GM15510 (cell line): ENCODE data around the gene PDE6A.

Experiments used
- POLR2A ChIP-seq: IDR thresholded peaks from 3 replicates; pipeline ENCODE4 v1.6.1; 2011; ENCODE audit warnings: borderline replicate concordance; ENCODE audit not compliant: insufficient read length; ENCODE audit errors: extremely low read depth

Gene PDE6A

DNA sequence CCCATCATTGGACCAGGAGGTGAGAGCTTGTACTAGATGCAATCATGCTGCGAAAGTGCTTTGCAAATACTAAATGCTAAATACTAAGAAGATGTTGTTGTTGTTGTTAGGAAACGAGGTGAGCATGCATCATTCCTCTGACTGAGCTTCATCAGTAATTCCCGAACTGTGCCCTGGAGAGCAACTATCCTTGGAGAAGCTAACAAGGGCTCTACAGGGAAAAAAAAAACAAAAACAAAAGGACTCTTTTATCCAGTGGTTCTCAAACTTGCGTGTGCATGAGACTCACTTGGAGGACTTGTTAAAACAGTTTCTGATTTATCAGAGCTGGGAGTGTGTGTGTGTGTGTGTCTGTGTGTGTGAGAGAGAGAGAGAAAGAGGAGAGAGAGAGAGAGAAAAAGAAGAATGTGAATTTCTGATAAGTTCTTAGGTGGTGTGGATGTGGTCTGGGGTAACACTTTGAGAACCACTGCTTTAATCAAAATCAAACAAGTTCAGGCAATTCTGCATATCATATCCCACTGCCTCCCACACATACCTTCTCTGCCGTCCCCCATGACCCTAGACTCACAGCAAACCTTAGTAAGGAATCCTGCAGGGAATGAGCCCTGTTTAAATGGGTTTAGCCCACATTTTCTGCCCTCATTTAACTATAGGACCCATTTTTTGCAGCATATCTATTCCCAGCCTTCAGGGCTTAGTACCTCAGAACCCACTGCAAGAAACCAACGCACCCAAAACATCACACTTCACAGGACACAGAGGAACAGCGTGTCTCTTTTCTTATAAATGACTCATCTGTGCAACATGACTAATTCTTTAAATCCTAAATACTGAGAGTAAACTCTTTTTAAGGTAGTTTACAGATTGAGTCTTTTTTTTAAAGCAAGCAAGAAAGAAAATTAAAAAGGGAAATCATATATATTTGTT is 48.9 kb downstream of the PDE6A start:
- no peak for TF ChIP-seq POLR2A

DNA sequence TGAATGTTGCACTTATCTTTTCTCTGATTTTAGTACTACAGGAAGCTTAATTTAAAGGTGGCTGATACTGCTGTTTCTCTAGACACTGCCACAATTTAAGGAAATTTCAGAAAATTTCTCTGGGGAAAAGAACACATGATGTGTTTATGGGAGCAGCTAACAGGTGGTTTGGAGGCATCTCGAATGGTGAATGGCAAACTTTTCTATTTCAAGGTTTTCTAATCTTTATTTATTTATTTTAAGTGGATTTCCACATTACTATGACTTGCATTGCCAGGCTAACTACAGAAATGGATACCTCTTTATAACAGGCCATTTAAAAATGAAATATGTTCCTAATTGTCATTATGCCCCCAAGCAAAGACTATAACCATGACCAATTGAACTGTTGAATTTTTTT is 50.4 kb downstream of the PDE6A start:
- no peak for TF ChIP-seq POLR2A

DNA sequence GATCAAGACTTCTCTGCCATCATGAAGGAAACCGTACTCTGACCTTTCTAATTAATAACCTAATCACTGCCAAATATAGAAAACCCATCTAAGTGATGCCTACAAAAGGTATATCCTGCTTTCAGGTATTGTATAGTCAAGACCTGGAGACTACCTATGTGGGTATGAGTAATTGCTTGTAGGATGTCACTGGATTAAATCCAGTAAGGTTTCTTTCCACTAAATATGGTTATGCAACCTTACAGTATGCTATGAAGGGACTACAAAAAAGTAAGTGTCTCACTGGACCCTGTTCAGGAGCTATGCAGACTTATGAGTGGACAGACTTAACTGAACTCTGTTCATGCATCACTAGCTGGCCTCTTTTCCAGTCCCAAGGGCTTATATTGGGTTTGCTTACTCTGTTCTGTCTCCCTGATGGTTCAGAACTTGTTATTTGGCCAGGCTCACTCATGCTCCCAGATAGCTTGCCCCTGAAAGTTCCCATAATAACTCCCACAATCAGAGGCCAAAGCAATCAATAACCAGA is 51.1 kb downstream of the PDE6A start:
- no peak for TF ChIP-seq POLR2A

DNA sequence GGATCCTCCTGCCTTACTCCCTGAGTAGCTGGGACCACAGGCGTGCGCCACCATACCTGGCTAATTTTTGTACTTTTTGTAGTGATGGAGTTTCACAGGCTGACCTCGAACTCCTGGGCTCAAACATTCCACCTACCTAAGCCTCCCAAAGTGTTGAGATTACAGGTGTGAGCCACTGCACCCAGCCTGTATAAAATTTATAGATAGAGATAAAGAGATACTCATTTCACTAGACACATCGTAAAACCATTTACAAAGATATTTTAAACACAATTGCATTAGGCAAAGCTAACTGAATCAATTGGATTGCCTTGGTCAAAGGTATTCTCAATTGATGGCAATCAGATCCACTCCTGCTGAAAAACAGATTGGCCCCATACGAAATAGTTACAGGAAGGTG is 52.0 kb downstream of the PDE6A start:
- TF ChIP-seq POLR2A: no peak

DNA sequence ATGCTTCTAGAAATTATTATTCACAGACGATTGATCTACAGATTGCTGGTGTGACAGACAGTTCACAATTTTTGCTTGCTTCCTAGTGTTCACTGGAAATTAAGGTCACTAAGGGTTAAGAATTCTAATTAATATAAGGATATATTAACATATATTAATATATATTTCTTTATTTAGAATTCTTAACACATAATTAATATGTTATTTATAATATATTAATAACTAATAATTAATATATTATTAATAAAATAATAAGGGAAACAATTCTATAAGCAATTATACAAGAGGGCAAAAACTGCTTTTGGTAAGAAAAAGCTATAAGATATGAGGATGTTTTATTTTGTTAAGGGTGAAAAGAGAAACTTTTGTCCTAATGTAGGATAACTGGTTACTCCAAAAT is 56.3 kb downstream of the PDE6A start:
- TF ChIP-seq POLR2A: no peak

DNA sequence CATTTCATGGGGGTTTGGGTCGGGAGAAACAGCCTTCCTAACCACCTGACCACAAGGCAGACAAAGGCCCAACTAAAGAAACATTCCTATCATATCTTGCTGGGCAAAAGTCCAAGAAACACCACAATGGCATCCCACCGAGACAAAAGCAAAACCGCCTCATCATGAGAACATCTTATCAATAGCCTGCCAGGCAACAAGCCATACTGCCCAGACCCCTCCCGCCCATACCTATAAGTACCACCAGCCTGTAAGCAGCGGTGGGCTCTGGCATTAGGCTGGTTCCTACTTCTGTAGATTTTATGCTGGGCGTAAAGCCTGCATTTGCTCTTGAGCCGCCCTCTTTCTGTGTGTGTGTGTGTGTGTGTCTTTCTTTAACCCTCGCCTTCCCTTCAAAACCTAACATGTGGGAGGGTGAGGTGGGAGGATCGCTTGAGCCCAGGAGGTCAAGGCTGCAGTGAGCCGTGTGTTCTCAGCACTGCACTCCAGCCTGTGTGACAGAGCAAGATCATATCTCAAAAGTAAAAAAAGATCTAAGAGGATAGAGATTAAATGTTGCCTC is 56.9 kb downstream of the PDE6A start:
- no peak for TF ChIP-seq POLR2A

DNA sequence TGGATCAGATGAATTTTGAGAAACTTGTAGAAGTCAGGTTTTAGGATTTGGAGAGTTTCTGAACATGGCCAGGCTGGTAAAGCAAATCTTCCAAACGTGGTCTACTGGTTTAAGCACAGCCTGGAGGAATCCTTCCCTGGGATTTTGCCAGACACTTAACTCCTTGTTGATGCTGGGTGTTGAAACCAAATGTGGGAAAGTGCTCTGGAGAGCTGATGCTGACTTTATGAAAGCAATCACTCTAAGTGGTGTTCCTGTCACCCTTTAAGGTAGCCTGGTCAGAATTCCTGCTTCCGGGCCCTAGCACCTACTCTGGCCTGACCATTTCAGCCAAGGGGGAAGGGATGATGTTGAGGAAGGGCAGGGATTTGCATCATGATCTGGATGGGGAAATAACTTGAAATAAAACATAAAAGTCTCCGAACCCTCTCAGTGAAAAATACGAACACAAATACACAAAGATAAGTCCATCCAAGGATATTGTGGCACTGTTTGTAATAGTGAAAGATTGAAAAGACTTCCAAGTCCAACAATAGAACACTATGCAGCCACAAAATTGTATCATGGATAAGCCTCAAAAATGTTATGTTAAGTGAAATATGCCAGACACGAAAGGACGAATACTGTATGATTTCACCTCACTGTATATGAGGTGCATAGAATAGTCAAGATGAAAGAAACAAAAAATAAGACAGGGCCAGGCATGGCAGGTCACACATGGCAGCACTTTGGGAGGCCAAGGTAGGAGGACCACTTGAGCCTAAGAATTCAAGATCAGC is 57.7 kb downstream of the PDE6A start:
- no peak for TF ChIP-seq POLR2A

DNA sequence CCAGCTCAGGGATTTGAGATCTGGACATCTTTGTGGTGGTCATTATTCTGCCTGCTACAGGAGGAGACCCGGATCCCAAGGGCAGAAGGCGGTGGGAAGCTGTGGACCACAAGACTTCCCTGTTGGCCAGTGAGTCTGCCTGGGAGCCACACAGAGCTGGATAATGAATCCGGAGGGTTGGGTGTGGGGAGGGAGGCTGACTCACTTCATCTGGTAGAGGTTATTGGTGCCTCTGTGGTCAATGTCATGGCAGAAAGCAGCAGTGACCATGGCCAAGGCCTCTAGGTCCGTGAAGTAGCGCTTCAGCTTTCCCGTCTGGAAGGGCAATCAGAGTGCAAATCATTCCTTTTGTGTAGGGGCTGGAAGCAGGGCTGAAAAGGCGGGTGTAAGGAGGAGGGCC is 58.5 kb downstream of the PDE6A start:
- TF ChIP-seq POLR2A: no peak

DNA sequence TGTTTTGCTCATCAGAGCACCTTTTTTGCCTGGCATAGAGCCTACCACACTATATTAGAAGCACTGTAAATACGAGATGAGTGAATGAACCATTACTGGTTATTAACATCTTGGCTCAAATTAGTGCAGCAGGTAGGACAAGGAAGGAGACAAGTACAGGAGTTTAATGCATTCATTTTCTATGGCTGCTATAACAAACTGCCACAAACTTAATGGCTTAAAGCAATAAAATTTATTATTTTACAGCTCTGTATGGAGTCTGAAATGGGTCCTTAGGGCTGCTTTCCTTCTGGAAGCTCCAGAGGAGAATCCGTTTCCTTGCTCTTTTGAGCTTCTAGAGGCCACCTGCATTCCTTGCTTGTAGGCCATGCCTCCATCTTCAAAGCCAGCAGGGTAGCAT is 59.1 kb downstream of the PDE6A start:
- no peak for TF ChIP-seq POLR2A

DNA sequence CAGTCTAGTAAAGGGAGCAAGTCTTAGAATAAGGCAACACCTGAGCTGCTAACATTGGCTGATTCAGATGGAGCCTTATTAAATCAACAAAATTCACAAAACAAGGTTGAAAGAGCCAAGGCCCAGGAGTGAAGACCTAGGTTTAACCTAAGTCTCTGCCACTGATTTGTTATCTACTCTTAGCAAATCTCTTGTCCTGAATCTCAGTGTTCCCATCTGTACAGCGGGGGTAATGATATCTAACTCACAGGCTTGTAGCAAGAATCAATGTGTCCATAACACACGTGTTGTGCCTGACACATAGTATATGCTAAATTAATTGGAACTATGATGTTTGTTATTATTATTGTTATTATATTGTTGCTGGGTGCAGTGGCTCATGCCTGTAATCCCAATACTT is 61.0 kb downstream of the PDE6A start:
- no peak for TF ChIP-seq POLR2A

DNA sequence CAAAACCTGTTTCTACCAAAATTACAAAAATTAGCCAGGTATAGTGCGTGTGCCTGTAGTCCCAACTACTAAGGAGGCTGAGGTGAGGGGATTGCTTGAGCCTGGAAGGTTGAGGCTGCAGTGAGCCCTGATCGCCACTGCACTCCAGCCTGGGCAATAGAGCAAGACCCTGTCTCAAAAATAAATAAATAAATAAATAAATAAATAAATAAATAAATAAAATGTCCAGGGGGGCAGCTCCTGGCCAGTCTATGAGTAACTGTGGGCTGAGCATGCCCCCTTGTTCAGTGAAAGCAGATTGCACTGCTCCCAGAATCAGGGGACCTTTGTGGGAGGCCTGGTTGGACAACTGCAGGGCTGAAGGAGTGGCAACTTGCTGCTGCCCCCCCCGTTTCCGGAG is 62.7 kb downstream of the PDE6A start:
- no peak for TF ChIP-seq POLR2A

DNA sequence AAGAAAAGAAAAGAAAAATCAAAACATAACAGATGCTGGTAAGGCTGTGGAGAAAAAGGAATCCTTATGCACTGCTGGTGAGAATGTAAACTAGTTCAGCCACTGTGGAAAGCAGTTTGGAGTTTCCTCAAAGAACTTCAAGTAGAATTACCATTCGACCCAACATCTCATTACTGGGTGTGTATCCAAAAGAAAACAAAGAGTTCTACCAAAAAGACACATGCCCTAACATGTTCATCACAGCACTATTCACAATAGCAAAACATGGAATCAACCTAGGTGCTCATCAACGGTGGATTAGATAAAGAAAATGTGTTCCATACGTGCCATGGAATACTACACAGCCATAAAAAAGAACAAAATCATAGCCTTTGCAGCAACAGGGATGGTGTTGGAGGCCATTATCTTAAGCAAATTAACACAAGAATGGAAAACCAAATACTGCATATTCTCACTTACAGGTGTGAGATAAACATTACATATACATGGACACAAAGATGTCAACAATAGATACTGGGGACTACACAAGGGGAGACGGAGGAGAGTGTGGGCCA is 63.4 kb downstream of the PDE6A start:
- TF ChIP-seq POLR2A: no peak

DNA sequence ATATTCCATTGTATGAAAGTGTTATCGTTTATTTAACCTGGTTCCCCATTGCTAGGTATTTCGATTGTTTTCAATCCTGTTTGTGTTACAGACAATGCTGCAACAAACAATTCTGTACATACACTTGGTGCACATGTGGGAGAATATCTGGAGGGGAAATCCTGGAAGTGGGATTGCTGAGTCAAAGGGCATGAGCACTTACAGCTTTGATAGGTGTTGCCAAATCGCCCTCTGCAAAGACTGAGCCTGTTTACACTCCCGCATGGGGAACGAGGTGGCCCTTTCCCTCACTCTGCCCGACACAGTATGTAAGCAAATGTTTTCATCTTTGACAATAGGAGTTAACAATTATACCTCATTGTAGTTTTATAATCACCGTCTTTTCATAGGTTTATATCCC is 66.2 kb downstream of the PDE6A start:
- no peak for TF ChIP-seq POLR2A

DNA sequence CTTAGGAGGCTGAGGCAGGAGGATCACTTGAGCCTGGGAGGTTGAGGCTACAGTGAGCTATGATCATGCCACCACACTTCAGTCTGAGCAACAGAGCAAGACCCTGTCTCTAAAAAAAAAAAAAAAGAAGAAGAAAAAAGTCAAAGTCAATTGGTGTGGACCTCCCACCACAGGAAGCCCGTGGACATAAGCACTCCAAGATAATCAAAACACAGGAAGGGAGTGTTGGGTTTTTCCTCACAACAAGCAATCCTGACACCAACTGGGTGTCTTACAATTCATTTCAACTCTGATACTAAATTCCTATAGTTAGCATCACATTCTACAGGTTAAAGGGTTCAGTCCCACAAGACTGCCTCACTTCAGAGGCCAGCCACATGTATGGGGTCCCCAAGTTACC is 70.7 kb downstream of the PDE6A start:
- TF ChIP-seq POLR2A: no peak

DNA sequence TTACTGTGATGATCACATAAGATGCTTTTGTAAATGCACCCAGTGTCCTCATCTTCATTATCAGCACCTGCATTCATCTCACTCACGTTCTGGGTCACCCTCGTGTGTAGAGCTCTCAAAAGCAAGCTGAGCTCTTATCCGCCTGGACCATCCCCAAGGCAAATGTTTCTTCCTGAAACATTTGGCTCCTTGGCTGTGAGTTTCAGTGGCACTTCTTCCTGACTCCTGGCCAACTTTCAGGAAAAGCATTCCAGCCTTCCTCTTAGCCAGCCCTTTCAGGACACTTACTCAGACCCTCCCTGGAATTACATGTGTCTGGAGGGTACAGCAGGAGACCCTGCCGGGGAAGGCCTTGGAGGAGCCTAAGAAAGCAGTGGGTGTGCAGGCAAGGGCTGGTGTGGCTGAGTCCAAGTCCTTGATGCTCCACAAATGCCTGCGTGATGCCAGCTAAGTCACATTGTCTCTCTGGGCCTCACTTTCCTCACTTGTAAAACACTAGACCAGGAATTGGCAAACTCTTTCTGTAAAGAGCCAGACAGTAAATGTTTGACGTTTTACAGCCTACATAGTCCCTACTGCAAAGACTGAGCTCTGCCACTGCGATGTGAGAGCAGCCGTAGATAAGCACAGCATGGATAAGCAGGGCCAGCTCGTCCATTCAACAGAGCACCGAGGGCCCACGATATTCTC is 72.1 kb downstream of the PDE6A start:
- TF ChIP-seq POLR2A: no peak

DNA sequence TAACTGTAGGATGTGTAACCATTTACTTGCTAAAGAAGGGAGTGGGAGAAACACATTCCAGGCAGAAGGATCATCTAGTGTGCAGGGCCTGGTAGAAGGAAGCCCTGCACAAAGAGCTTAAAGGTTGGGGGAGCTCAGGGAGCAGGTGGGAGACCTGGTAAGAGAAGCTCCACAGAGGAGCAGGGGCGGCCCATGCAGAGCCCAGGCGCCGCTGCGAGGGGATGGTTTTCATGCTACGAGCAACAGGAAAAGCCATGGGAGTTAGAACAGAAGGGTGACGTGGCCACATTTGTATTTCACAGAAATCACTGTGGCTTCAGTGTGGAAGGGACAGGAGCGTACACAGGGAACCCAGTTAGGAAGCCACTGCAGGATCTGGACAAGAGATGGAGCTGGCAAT is 73.1 kb downstream of the PDE6A start:
- TF ChIP-seq POLR2A: no peak
